ENCODE results near the gene BRSK2. TPM values are rescaled to one million over a fixed set of nuclear protein-coding genes. Genes with fewer than 3 reads are reported as not detected.

Gene BRSK2
- total RNA-seq, 2 donors from 2014 or later, result 0.17 to 0.33 TPM

- no peak for ATAC-seq
- H3K4me1 Mint-ChIP-seq (ENCODE audit: low read depth in 2 of 2), result peaks cover 6 to 16% of the 10 kb centered on the region in 2 donors
- H3K9me3 Mint-ChIP-seq, result no peaks in the 10 kb centered on the region
- H3K27ac Mint-ChIP-seq, result no peak overlapping the region
- no peaks in the 10 kb centered on the region for H3K27me3 Mint-ChIP-seq
- no peak for DNase-seq (ENCODE audit: low spot score)
- H3K4me3 Mint-ChIP-seq, result no peak overlapping the region
- peaks cover 5% of the 10 kb centered on the region for H3K36me3 Mint-ChIP-seq
Observed at GRCh38 chr11:1480555-1481482, 91.1 kb downstream of the BRSK2 start.

- Mint-ChIP-seq H3K4me1 (ENCODE audit: low read depth in 2 of 2) (peaks cover 6 to 16% of the 10 kb centered on the region in 2 donors), H3K36me3 (peaks cover 5% of the 10 kb centered on the region), H3K27me3 (no peaks in the 10 kb centered on the region), H3K4me3 (no peak overlapping the region), H3K9me3 (no peaks in the 10 kb centered on the region), H3K27ac (no peak overlapping the region)
- DNase-seq (ENCODE audit: low spot score) (no peak), ATAC-seq (no peak)
Observed at GRCh38 chr11:1481483-1481825, 91.7 kb downstream of the BRSK2 start.

- ATAC-seq (peak in 1 of 2 donors; percentile 24), DNase-seq (ENCODE audit: low spot score) (no peak)
- Mint-ChIP-seq H3K9me3 (no peaks in the 10 kb centered on the region), H3K4me1 (ENCODE audit: low read depth in 2 of 2) (peaks cover 6 to 16% of the 10 kb centered on the region in 2 donors), H3K27me3 (no peaks in the 10 kb centered on the region), H3K36me3 (peaks cover 4% of the 10 kb centered on the region), H3K4me3 (no peak overlapping the region), H3K27ac (no peak overlapping the region)
Observed at GRCh38 chr11:1481861-1482441, 92.2 kb downstream of the BRSK2 start.

GRCh38 chr11:1482581-1483444 is 93.1 kb downstream of the BRSK2 start:
- Mint-ChIP-seq H3K36me3 (no peaks in the 10 kb centered on the region), H3K4me3 (no peak overlapping the region), H3K27ac (no peak overlapping the region), H3K4me1 (ENCODE audit: low read depth in 2 of 2) (peaks cover 11 to 18% of the 10 kb centered on the region in 2 donors), H3K27me3 (no peaks in the 10 kb centered on the region), H3K9me3 (no peaks in the 10 kb centered on the region)
- ATAC-seq (no peak), DNase-seq (ENCODE audit: low spot score) (no peak)

GRCh38 chr11:1483445-1483961 is 93.8 kb downstream of the BRSK2 start:
- Mint-ChIP-seq H3K27ac (no peak overlapping the region), H3K27me3 (no peaks in the 10 kb centered on the region), H3K4me1 (ENCODE audit: low read depth in 2 of 2) (peaks cover 18 to 22% of the 10 kb centered on the region in 2 donors), H3K36me3 (no peaks in the 10 kb centered on the region), H3K9me3 (no peaks in the 10 kb centered on the region), H3K4me3 (no peak overlapping the region)
- no peak for ATAC-seq
- DNase-seq (ENCODE audit: low spot score), result no peak

- no peak for DNase-seq (ENCODE audit: low spot score)
- Mint-ChIP-seq H3K4me1 (ENCODE audit: low read depth in 2 of 2) (peaks cover 18 to 19% of the 10 kb centered on the region in 2 donors), H3K27ac (no peak overlapping the region), H3K36me3 (no peaks in the 10 kb centered on the region), H3K9me3 (no peaks in the 10 kb centered on the region), H3K4me3 (no peak overlapping the region), H3K27me3 (no peaks in the 10 kb centered on the region)
- no peak for ATAC-seq
Observed at GRCh38 chr11:1484061-1484671, 94.4 kb downstream of the BRSK2 start.

GRCh38 chr11:1484695-1485503 is 95.2 kb downstream of the BRSK2 start:
- Mint-ChIP-seq H3K9me3 (no peaks in the 10 kb centered on the region), H3K27ac (peak overlapping the region in 1 of 2 donors; percentile 32), H3K4me1 (ENCODE audit: low read depth in 2 of 2) (peaks cover 19 to 21% of the 10 kb centered on the region in 2 donors), H3K36me3 (no peaks in the 10 kb centered on the region), H3K4me3 (no peak overlapping the region), H3K27me3 (no peaks in the 10 kb centered on the region)
- DNase-seq (ENCODE audit: low spot score) (no peak), ATAC-seq (no peak)

- Mint-ChIP-seq H3K9me3 (no peaks in the 10 kb centered on the region), H3K27me3 (no peaks in the 10 kb centered on the region), H3K4me3 (no peak overlapping the region), H3K27ac (peak overlapping the region in 1 of 2 donors; percentile 32), H3K4me1 (ENCODE audit: low read depth in 2 of 2) (peaks cover 19 to 21% of the 10 kb centered on the region in 2 donors), H3K36me3 (no peaks in the 10 kb centered on the region)
- ATAC-seq, result no peak
- no peak for DNase-seq (ENCODE audit: low spot score)
Observed at GRCh38 chr11:1485504-1485885, 95.8 kb downstream of the BRSK2 start.

GRCh38 chr11:1486054-1486825 is 96.5 kb downstream of the BRSK2 start, which contains the start of gene MOB2:
Gene MOB2 (minus strand): TSS chr11:1486779. CDS start chr11:1486556, 223 bp downstream.
- DNase-seq (ENCODE audit: low spot score) (no peak), ATAC-seq (peak; percentile 35 to 66)
- H3K36me3 Mint-ChIP-seq, result no peaks in the 10 kb centered on the region
- no peaks in the 10 kb centered on the region for H3K9me3 Mint-ChIP-seq
- H3K4me3 Mint-ChIP-seq, result no peak within 1 kb of the TSS
- H3K4me1 Mint-ChIP-seq (ENCODE audit: low read depth in 2 of 2), result peaks cover 19 to 21% of the 10 kb centered on the region in 2 donors
- H3K27ac Mint-ChIP-seq, result peak within 1 kb of the TSS in 1 of 2 donors; percentile 32
- no peaks in the 10 kb centered on the region for H3K27me3 Mint-ChIP-seq

- Mint-ChIP-seq H3K9me3 (no peaks in the 10 kb centered on the region), H3K4me1 (ENCODE audit: low read depth in 2 of 2) (peaks cover 19 to 21% of the 10 kb centered on the region in 2 donors), H3K27ac (no peak overlapping the region), H3K4me3 (no peak overlapping the region), H3K36me3 (no peaks in the 10 kb centered on the region), H3K27me3 (no peaks in the 10 kb centered on the region)
- ATAC-seq, result no peak
- no peak for DNase-seq (ENCODE audit: low spot score)
Observed at GRCh38 chr11:1487091-1487850, 97.5 kb downstream of the BRSK2 start.

- Mint-ChIP-seq H3K4me1 (ENCODE audit: low read depth in 2 of 2) (peaks cover 19 to 28% of the 10 kb centered on the region in 2 donors), H3K4me3 (no peak overlapping the region), H3K36me3 (no peaks in the 10 kb centered on the region), H3K27me3 (no peaks in the 10 kb centered on the region), H3K27ac (no peak overlapping the region), H3K9me3 (no peaks in the 10 kb centered on the region)
- ATAC-seq (peak in 1 of 2 donors; percentile 38), DNase-seq (ENCODE audit: low spot score) (no peak)
Observed at GRCh38 chr11:1487851-1488574, 98.3 kb downstream of the BRSK2 start.

Measured in natural killer cell treated with Interleukin-12 subunit alpha and Interleukin-12 subunit beta and Interleukin-15 and Interleukin-18, amount 100 ng/mL, for 72 hours (primary cell).